HepG2 (cell line): Measurements from ENCODE around the gene NEU4. TPM values are rescaled to one million over a fixed set of nuclear protein-coding genes. Genes with fewer than 3 reads are reported as not detected.

ENCODE experiments used
- ADNP ChIP-seq: sonication (generic); formaldehyde crosslinking; IDR thresholded peaks from 2 replicates; pipeline ENCODE4 v1.4.0; 2020; ENCODE audit warnings: missing genetic modification reagents
- ATF7 ChIP-seq, 2 experiments: fragments of 450-650 bp in 1 of 2; sonication (generic) in 1 of 2; formaldehyde crosslinking in 1 of 2; IDR thresholded peaks; 2 replicates each; pipeline versions ENCODE4 v1.4.0 to v1.6.1; 2016 to 2020; ENCODE audit warnings: antibody characterized with exemption in 1 of 2, mild to moderate bottlenecking in 1 of 2, missing genetic modification reagents in 1 of 2
- CHD2 ChIP-seq: IDR thresholded peaks from 2 replicates; pipeline ENCODE4 v1.6.1; 2011; ENCODE audit warnings: low read depth, low read length, improper control_type of control experiment
- IKZF1 ChIP-seq: fragments of 450-650 bp; IDR thresholded peaks from 2 replicates; pipeline ENCODE4 v1.7.1; 2016
- NR3C1 ChIP-seq: sonication (generic); formaldehyde crosslinking; IDR thresholded peaks from 2 replicates; pipeline ENCODE4 v1.4.0; 2020; ENCODE audit warnings: missing genetic modification reagents
- PAWR ChIP-seq: sonication (generic); formaldehyde crosslinking; IDR thresholded peaks from 2 replicates; pipeline ENCODE4 v1.4.0; 2020; ENCODE audit warnings: missing genetic modification reagents, mild to moderate bottlenecking, borderline replicate concordance
- PLRG1 ChIP-seq: fragments of 450-650 bp; conservative IDR thresholded peaks from 2 replicates; pipeline ENCODE4 v1.6.1; 2016
- RAD21 ChIP-seq: fragments of 450-650 bp; formaldehyde crosslinking; IDR thresholded peaks from 2 replicates; pipeline ENCODE4 v1.5.0; 2020; ENCODE audit warnings: mild to moderate bottlenecking
- SALL1 ChIP-seq: sonication (generic); formaldehyde crosslinking; IDR thresholded peaks from 2 replicates; pipeline ENCODE4 v1.8.0; 2022; ENCODE audit warnings: mild to moderate bottlenecking, missing genetic modification reagents
- SOX13 ChIP-seq, 3 experiments: fragments of 450-650 bp in 1 of 3; sonication (generic) in 1 of 3; formaldehyde crosslinking in 1 of 3; IDR thresholded peaks in 2 of 3; conservative IDR thresholded peaks in 1 of 3; 2 replicates each; pipeline versions ENCODE4 v1.5.0 to v1.6.1; 2016 to 2020; ENCODE audit warnings: antibody characterized with exemption in 1 of 3, mild to moderate bottlenecking in 1 of 3, missing compliant biosample characterization in 1 of 3, missing genetic modification reagents in 1 of 3, moderate library complexity in 1 of 3
- SRF ChIP-seq: IDR thresholded peaks from 2 replicates; pipeline ENCODE4 v1.6.1; 2011; ENCODE audit warnings: mild to moderate bottlenecking, low read depth, low read length, moderate library complexity
- SRSF1 ChIP-seq: fragments of 200-400 bp; formaldehyde crosslinking; optimal IDR thresholded peaks from 2 replicates; pipeline ENCODE3; 2017; ENCODE audit warnings: mild to moderate bottlenecking, low read depth, low read length, moderate library complexity
- SSRP1 ChIP-seq: IDR thresholded peaks from 2 replicates; pipeline ENCODE4 v1.6.1; 2016; ENCODE audit warnings: control low read depth
- SYNCRIP ChIP-seq: fragments of 200-400 bp; formaldehyde crosslinking; IDR thresholded peaks from 2 replicates; pipeline ENCODE4 v1.6.1; 2018; ENCODE audit warnings: mild to moderate bottlenecking, low read depth, low read length; ENCODE audit not compliant: insufficient read depth
- ZBTB7B ChIP-seq: sonication (generic); formaldehyde crosslinking; IDR thresholded peaks from 2 replicates; pipeline ENCODE4 v1.4.0; 2020; ENCODE audit warnings: missing genetic modification reagents
- ZBTB8A ChIP-seq: sonication (generic); formaldehyde crosslinking; IDR thresholded peaks from 2 replicates; pipeline ENCODE4 v1.4.0; 2020; ENCODE audit warnings: mild to moderate bottlenecking, low read depth, missing genetic modification reagents, borderline replicate concordance
- ZFP1 ChIP-seq: IDR thresholded peaks from 2 replicates; pipeline ENCODE4 v1.6.1; 2016
- ZFP37 ChIP-seq: sonication (generic); formaldehyde crosslinking; IDR thresholded peaks from 2 replicates; pipeline ENCODE4 v1.4.0; 2020; ENCODE audit warnings: missing genetic modification reagents, borderline replicate concordance
- ZNF468 ChIP-seq: sonication (generic); formaldehyde crosslinking; IDR thresholded peaks from 2 replicates; pipeline ENCODE4 v1.8.0; 2022; ENCODE audit warnings: mild to moderate bottlenecking, moderate library complexity, missing genetic modification reagents
- ZNF660 ChIP-seq: sonication (generic); formaldehyde crosslinking; IDR thresholded peaks from 2 replicates; pipeline ENCODE4 v1.5.1; 2020; ENCODE audit warnings: mild to moderate bottlenecking, low read depth, missing genetic modification reagents, borderline replicate concordance
- ZNF703 ChIP-seq: sonication (generic); formaldehyde crosslinking; IDR thresholded peaks from 2 replicates; pipeline ENCODE4 v1.5.1; 2020; ENCODE audit warnings: missing genetic modification reagents, mild to moderate bottlenecking, moderate library complexity, borderline replicate concordance
- ZSCAN25 ChIP-seq: sonication (generic); formaldehyde crosslinking; IDR thresholded peaks from 2 replicates; pipeline ENCODE4 v1.8.0; 2022; ENCODE audit warnings: mild to moderate bottlenecking, missing genetic modification reagents
- polyA plus RNA-seq, 8 experiments: library from polyadenylated mRNA; depleted of rRNA in 3 of 8; stranded (reverse) in 7 of 8; unstranded in 1 of 8; fragments of >200 nt; fragmentation: Illumina TruSeq in 4 of 8; extraction: Trizol in 4 of 8; gene quantifications; 2 replicates each; pipeline versions ENCODE4 v1.2.1 to v1.2.3, GENCODE V29; 2011 to 2016; ENCODE audit warnings: low read depth in 4 of 8, missing spikeins in 1 of 8, mixed read lengths in 1 of 8; ENCODE audit not compliant: insufficient read depth in 1 of 8
- total RNA-seq, 5 experiments: library from RNA; depleted of rRNA; stranded (reverse); fragments of >200 nt; fragmentation: Illumina TruSeq; extraction: Trizol; gene quantifications; 2 replicates each; pipeline ENCODE4 v1.2.3, GENCODE V29; 2016; ENCODE audit warnings: low read depth in 1 of 5
- TF ChIP-seq, protein P1 (sequence below): sonication (generic); formaldehyde crosslinking; IDR thresholded peaks from 2 replicates; pipeline ENCODE4 v1.9.0; 2021; ENCODE audit warnings: missing genetic modification reagents, mild to moderate bottlenecking, borderline replicate concordance
- TF ChIP-seq, protein P2 (sequence below): IDR thresholded peaks from 2 replicates; pipeline ENCODE4 v1.6.1; 2016; ENCODE audit warnings: missing compliant biosample characterization, missing genetic modification reagents, borderline replicate concordance
- TF ChIP-seq, protein P3 (sequence below): sonication (generic); formaldehyde crosslinking; IDR thresholded peaks from 2 replicates; pipeline ENCODE4 v1.9.0; 2021; ENCODE audit warnings: missing genetic modification reagents, borderline replicate concordance

NEU4 gene
- total and polyA plus RNA-seq, 2 of the 13 experiments (the other 11 are each of a cell fraction or from before 2014, with no cell fraction given): 53.5 to 107 TPM

DNA sequence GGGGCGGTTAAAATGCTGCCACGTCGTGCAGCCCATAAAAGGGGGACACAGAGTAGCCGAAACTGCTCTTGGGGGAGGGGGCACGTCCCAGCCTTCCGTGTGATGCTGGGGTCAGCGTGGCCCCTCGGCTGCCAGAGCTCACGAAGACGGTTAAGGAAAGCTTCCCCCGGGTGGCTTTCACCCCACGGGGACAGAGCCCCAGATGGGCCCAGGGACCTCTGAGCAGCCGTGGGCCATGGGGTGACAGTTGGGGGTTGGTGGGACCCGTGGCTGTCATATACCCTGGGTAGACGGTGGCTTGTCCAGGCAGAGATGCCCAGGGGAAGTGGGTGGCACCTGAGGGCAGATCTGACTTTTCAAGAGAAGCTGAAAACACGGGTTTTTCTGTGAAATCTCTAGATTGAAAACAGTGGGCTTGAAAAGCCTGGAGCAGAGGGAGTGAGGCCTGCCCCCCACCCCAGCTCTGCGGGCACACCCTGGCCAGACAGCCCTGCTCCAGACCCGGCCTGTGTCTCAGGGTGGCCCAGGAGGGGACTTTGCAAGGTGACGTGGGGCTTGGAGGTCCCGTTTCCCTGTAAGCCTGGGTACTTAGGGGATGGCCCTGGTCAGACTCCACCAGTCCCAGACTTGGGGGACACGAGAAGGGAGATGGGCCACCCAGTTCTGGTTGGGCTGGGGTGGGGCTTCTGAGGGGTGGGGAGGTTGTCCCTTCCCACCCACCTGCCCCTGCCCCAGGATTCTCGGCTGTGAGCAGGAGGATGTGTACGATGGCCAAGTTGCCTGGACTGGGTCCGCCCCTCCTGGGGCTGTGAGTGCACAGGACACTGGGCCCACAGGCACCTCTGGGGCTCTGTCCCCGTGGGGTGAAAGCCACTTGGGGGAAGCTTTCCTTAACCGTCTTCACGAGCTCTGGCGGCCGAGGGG lies 652 bp downstream of the NEU4 start (continued):
- TF ChIP-seq SYNCRIP (no peak), SRF (peak; percentile 80), SOX13 (IDR thresholded peaks at IDR 0.05) (no peak), SOX13 (CRISPR knock-in tag; conservative IDR thresholded peaks at IDR 0.05 in 1 of 2, IDR thresholded peaks at IDR 0.05 in 1 of 2) (0 out of 4 replicates have a peak, but pooled peaks of 1 of the 2 experiments have one; percentile 27), ZNF660 (CRISPR knock-in tag) (no peak), SRSF1 (no peak), ZSCAN25 (CRISPR knock-in tag) (no peak; the same call in 1 of the 2 replicates), NR3C1 (CRISPR knock-in tag) (no peak; the same call in 1 of the 2 replicates), ZFP1 (no peak), SSRP1 (CRISPR knock-in tag) (no peak; the same call in 1 of the 2 replicates), ADNP (CRISPR knock-in tag) (no peak), PAWR (CRISPR knock-in tag) (no peak), PLRG1 (no peak), RAD21 (CRISPR knock-in tag) (peak; percentile 6; the same call in 1 of the 2 replicates), CHD2 (0 out of 2 replicates have a peak, but pooled peaks have one; percentile 10), ZFP37 (CRISPR knock-in tag) (no peak), ZNF703 (no peak), ZBTB7B (CRISPR knock-in tag) (0 out of 2 replicates have a peak, but pooled peaks have one; percentile 38), ZNF468 (CRISPR knock-in tag) (peak; percentile 89; the same call in 1 of the 2 replicates), SALL1 (no peak), ZBTB8A (CRISPR knock-in tag) (no peak), ATF7 (IDR thresholded peaks at IDR 0.05) (no peak), ATF7 (CRISPR knock-in tag; IDR thresholded peaks at IDR 0.05) (no peak), IKZF1 (no peak)
- TF ChIP-seq, protein P1, sequence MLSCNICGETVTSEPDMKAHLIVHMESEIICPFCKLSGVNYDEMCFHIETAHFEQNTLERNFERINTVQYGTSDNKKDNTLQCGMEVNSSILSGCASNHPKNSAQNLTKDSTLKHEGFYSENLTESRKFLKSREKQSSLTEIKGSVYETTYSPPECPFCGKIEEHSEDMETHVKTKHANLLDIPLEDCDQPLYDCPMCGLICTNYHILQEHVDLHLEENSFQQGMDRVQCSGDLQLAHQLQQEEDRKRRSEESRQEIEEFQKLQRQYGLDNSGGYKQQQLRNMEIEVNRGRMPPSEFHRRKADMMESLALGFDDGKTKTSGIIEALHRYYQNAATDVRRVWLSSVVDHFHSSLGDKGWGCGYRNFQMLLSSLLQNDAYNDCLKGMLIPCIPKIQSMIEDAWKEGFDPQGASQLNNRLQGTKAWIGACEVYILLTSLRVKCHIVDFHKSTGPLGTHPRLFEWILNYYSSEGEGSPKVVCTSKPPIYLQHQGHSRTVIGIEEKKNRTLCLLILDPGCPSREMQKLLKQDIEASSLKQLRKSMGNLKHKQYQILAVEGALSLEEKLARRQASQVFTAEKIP (CRISPR knock-in tag): no peak
- TF ChIP-seq, protein P2, sequence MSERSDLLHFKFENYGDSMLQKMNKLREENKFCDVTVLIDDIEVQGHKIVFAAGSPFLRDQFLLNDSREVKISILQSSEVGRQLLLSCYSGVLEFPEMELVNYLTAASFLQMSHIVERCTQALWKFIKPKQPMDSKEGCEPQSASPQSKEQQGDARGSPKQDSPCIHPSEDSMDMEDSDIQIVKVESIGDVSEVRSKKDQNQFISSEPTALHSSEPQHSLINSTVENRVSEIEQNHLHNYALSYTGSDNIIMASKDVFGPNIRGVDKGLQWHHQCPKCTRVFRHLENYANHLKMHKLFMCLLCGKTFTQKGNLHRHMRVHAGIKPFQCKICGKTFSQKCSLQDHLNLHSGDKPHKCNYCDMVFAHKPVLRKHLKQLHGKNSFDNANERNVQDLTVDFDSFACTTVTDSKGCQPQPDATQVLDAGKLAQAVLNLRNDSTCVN: no peak
- TF ChIP-seq, protein P3, sequence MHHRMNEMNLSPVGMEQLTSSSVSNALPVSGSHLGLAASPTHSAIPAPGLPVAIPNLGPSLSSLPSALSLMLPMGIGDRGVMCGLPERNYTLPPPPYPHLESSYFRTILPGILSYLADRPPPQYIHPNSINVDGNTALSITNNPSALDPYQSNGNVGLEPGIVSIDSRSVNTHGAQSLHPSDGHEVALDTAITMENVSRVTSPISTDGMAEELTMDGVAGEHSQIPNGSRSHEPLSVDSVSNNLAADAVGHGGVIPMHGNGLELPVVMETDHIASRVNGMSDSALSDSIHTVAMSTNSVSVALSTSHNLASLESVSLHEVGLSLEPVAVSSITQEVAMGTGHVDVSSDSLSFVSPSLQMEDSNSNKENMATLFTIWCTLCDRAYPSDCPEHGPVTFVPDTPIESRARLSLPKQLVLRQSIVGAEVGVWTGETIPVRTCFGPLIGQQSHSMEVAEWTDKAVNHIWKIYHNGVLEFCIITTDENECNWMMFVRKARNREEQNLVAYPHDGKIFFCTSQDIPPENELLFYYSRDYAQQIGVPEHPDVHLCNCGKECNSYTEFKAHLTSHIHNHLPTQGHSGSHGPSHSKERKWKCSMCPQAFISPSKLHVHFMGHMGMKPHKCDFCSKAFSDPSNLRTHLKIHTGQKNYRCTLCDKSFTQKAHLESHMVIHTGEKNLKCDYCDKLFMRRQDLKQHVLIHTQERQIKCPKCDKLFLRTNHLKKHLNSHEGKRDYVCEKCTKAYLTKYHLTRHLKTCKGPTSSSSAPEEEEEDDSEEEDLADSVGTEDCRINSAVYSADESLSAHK (CRISPR knock-in tag): no peak
